Neural cell (in vitro differentiated cells): ENCODE data around the gene OSGEP.

Experiments
- EP300 ChIP-seq: fragments of 450-650 bp; conservative IDR thresholded peaks from 2 replicates; pipeline ENCODE4 v1.6.1; 2014; ENCODE audit warnings: antibody characterized with exemption, mild to moderate bottlenecking, moderate library complexity; ENCODE audit not compliant: poor library complexity, severe bottlenecking
- EZH2 ChIP-seq: fragments of 200-600, 300-800 bp; shearing (Covaris generic), sonication (generic); IDR thresholded peaks from 2 replicates; pipeline ENCODE4 v1.6.1; 2014; ENCODE audit warnings: antibody characterized with exemption, low read length, borderline replicate concordance, mild to moderate bottlenecking; ENCODE audit not compliant: insufficient read depth, poor library complexity, severe bottlenecking
- MXI1 ChIP-seq: fragments of 450-650 bp; conservative IDR thresholded peaks from 2 replicates; pipeline ENCODE4 v1.6.1; 2014; ENCODE audit warnings: antibody characterized with exemption, mild to moderate bottlenecking; ENCODE audit not compliant: poor library complexity, severe bottlenecking
- POLR2AphosphoS5 ChIP-seq: IDR thresholded peaks from 2 replicates; pipeline ENCODE4 v1.6.1; 2012
- RAD21 ChIP-seq: fragments of 450-650 bp; conservative IDR thresholded peaks from 2 replicates; pipeline ENCODE4 v1.6.1; 2014; ENCODE audit warnings: antibody characterized with exemption, mild to moderate bottlenecking, moderate library complexity
- SMC3 ChIP-seq: fragments of 450-650 bp; conservative IDR thresholded peaks from 2 replicates; pipeline ENCODE4 v1.6.1; 2014; ENCODE audit warnings: antibody characterized with exemption, mild to moderate bottlenecking, moderate library complexity; ENCODE audit not compliant: poor library complexity
- TAF1 ChIP-seq: IDR thresholded peaks from 2 replicates; pipeline ENCODE4 v1.6.1; 2012; ENCODE audit warnings: low read depth
- TF ChIP-seq, protein P1 (sequence below): fragments of 450-650 bp; IDR thresholded peaks from 2 replicates; pipeline ENCODE4 v1.5.1; 2014; ENCODE audit warnings: antibody characterized with exemption, mild to moderate bottlenecking, moderate library complexity; ENCODE audit not compliant: poor library complexity, severe bottlenecking
- TF ChIP-seq, protein P2 (sequence below): IDR thresholded peaks from 2 replicates; pipeline ENCODE4 v1.6.1; 2012; ENCODE audit warnings: borderline replicate concordance

DNA sequence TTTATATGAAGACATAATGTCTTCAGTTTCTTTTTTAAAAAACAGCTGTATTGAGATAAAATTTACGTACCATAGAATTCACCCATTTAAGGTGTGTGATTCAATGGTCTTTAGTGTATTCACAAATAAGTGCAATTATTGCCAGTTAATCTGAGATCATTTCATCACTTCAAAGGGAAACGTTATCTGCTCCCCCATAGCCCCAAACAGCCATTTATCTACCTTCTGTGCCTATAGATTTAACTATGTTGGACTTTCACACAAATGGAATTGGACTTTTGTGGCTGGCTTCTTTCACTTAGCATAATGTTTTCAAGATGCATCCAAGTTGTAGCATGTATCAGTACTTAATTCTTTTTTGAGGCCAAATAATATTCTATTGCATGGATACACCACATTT is 24.3 kb upstream of the OSGEP start:
- TF ChIP-seq EZH2 (no peak), POLR2AphosphoS5 (no peak), TAF1 (no peak), EP300 (no peak), RAD21 (no peak), MXI1 (no peak), SMC3 (no peak)
- TF ChIP-seq, protein P1, sequence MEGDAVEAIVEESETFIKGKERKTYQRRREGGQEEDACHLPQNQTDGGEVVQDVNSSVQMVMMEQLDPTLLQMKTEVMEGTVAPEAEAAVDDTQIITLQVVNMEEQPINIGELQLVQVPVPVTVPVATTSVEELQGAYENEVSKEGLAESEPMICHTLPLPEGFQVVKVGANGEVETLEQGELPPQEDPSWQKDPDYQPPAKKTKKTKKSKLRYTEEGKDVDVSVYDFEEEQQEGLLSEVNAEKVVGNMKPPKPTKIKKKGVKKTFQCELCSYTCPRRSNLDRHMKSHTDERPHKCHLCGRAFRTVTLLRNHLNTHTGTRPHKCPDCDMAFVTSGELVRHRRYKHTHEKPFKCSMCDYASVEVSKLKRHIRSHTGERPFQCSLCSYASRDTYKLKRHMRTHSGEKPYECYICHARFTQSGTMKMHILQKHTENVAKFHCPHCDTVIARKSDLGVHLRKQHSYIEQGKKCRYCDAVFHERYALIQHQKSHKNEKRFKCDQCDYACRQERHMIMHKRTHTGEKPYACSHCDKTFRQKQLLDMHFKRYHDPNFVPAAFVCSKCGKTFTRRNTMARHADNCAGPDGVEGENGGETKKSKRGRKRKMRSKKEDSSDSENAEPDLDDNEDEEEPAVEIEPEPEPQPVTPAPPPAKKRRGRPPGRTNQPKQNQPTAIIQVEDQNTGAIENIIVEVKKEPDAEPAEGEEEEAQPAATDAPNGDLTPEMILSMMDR, result no peak
- TF ChIP-seq, protein P2, sequence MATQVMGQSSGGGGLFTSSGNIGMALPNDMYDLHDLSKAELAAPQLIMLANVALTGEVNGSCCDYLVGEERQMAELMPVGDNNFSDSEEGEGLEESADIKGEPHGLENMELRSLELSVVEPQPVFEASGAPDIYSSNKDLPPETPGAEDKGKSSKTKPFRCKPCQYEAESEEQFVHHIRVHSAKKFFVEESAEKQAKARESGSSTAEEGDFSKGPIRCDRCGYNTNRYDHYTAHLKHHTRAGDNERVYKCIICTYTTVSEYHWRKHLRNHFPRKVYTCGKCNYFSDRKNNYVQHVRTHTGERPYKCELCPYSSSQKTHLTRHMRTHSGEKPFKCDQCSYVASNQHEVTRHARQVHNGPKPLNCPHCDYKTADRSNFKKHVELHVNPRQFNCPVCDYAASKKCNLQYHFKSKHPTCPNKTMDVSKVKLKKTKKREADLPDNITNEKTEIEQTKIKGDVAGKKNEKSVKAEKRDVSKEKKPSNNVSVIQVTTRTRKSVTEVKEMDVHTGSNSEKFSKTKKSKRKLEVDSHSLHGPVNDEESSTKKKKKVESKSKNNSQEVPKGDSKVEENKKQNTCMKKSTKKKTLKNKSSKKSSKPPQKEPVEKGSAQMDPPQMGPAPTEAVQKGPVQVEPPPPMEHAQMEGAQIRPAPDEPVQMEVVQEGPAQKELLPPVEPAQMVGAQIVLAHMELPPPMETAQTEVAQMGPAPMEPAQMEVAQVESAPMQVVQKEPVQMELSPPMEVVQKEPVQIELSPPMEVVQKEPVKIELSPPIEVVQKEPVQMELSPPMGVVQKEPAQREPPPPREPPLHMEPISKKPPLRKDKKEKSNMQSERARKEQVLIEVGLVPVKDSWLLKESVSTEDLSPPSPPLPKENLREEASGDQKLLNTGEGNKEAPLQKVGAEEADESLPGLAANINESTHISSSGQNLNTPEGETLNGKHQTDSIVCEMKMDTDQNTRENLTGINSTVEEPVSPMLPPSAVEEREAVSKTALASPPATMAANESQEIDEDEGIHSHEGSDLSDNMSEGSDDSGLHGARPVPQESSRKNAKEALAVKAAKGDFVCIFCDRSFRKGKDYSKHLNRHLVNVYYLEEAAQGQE, result no peak
